ENCODE results near the gene RNF138. TPM values are rescaled to one million over a fixed set of nuclear protein-coding genes. Genes with fewer than 3 reads are reported as not detected.
"Not testable (repeated sequence)": the region's sequence is repeated elsewhere in the genome, so short reads cannot be mapped to it uniquely, and the experiment has no call there.

The RNF138 gene
- total RNA-seq, 1 experiment from 2014 or later: 21.5 TPM

DNA sequence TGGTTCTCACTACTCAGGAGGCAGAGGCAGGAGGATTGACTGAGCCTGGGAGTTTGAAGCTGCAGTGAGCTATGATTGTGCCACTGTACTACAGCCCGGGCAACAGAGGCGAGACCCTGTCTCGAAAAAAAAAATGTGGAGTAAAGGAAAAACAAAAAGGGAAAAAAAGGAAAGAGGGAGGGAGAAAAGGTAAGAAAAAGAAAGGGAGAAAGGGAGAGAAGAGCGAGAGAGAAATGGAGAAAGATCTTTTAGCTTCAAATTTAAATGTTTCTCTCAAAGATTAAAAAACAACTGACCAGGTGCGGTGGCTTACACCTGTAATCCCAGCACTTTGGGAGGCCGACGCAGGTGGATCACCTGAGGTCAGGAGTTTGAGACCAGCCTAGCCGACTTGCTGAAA, 7.9 kb upstream of the RNF138 start:
- H3K36me3 ChIP-seq (ENCODE audit: low read depth): no peaks in the 10 kb centered on the region
- DNase-seq: no peak
- TF ChIP-seq, protein P1, sequence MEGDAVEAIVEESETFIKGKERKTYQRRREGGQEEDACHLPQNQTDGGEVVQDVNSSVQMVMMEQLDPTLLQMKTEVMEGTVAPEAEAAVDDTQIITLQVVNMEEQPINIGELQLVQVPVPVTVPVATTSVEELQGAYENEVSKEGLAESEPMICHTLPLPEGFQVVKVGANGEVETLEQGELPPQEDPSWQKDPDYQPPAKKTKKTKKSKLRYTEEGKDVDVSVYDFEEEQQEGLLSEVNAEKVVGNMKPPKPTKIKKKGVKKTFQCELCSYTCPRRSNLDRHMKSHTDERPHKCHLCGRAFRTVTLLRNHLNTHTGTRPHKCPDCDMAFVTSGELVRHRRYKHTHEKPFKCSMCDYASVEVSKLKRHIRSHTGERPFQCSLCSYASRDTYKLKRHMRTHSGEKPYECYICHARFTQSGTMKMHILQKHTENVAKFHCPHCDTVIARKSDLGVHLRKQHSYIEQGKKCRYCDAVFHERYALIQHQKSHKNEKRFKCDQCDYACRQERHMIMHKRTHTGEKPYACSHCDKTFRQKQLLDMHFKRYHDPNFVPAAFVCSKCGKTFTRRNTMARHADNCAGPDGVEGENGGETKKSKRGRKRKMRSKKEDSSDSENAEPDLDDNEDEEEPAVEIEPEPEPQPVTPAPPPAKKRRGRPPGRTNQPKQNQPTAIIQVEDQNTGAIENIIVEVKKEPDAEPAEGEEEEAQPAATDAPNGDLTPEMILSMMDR (conservative IDR thresholded peaks at IDR 0.05): no peak
- no peak for TF ChIP-seq EZH2 (IDR thresholded peaks at IDR 0.05; ENCODE audit: low read depth)
- ChIA-PET CTCF (no interaction called here), POLR2A (ENCODE audit: unreplicated experiment) (no interaction called here)
- H3K27ac ChIP-seq: no peak overlapping the region
- H3K9me3 ChIP-seq (ENCODE audit: insufficient read depth, low read depth): no peaks in the 10 kb centered on the region
- no TSS peak for BruUV-seq (replicated peaks)
- H4K20me1 ChIP-seq (ENCODE audit: insufficient read depth): no peaks in the 10 kb centered on the region
- intact Hi-C loops (cut with micrococcal nuclease; ENCODE audit: unreplicated experiment): no loop called here
- no peaks in the 10 kb centered on the region for H3K9me2 ChIP-seq (ENCODE audit: insufficient read depth)
- no peaks in the 10 kb centered on the region for H3K27me3 ChIP-seq (ENCODE audit: insufficient read depth, low read depth)
- H3K79me2 ChIP-seq (ENCODE audit: low read depth): no peaks in the 10 kb centered on the region
- 0 out of 2 replicates have a peak, but pooled peaks cover 7% of the 10 kb centered on the region for H3F3A ChIP-seq (ENCODE audit: insufficient read depth, low read depth)
- no peak overlapping the region for H3K4me2 ChIP-seq
- peaks cover 5% of the 10 kb centered on the region; the same call in 1 of the 2 replicates for H3K4me1 ChIP-seq (replicated peaks; ENCODE audit: insufficient read depth)
- H2AFZ ChIP-seq: no peak overlapping the region
- H3K4me3 ChIP-seq: no peak overlapping the region

DNA sequence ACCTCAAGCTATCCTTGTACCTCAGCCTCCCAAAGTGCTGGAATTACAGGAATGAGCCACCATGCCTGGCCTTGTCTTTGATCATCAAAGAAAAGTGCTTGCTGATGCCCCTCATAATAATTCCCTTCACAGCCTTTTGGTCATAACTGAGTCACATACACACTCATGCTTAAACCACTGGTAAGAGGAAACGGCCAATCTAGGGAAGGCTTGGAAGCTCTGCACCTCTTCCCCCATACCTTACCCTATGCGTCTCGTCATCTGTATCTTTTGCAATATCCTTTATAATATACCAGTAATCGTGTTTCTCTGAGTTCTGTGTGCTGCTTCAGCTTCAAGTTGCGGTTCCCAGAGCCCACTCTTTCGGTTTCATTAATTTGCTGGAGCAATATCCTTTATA, 4.8 kb upstream of the RNF138 start:
- Histone ChIP-seq H3K4me1 (replicated peaks; ENCODE audit: insufficient read depth) (peaks cover 5% of the 10 kb centered on the region; the same call in 1 of the 2 replicates), H3K27ac (no peak overlapping the region), H3K9me3 (ENCODE audit: insufficient read depth, low read depth) (no peaks in the 10 kb centered on the region), H3K79me2 (ENCODE audit: low read depth) (no peaks in the 10 kb centered on the region), H4K20me1 (ENCODE audit: insufficient read depth) (no peaks in the 10 kb centered on the region), H3K4me3 (no peak overlapping the region), H2AFZ (no peak overlapping the region), H3K4me2 (no peak overlapping the region), H3F3A (ENCODE audit: insufficient read depth, low read depth) (peaks cover 12% of the 10 kb centered on the region; the same call in 1 of the 2 replicates), H3K36me3 (ENCODE audit: low read depth) (no peaks in the 10 kb centered on the region), H3K9me2 (ENCODE audit: insufficient read depth) (no peaks in the 10 kb centered on the region), H3K27me3 (ENCODE audit: insufficient read depth, low read depth) (no peaks in the 10 kb centered on the region)
- intact Hi-C loops (cut with micrococcal nuclease; ENCODE audit: unreplicated experiment): no loop called here
- ChIA-PET POLR2A (ENCODE audit: unreplicated experiment) (no interaction called here), CTCF (no interaction called here)
- BruUV-seq (replicated peaks): no TSS peak
- TF ChIP-seq, protein P1 (conservative IDR thresholded peaks at IDR 0.05): no peak
- no peak for TF ChIP-seq EZH2 (IDR thresholded peaks at IDR 0.05; ENCODE audit: low read depth)
- DNase-seq: no peak

DNA sequence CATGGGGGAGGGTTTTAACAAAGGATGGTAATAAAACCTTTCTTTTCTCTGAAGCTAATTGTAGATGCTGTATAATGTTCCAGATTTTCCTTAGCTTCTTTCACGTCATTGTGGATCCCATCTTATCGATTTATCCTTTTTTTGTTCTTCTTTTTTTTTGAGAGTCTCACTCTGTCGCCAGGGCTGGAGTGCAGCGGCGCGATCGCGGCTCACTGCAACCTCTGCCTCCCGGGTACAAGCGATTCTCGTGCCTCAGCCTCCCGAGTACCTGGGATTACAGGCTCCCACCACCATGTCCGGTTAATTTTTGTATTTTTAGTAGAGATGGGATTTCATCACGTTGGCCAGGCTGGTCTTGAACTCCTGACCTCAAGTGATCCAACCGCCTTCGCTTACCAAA, 843 bp upstream of the RNF138 start:
- DNase-seq: not testable (repeated sequence)
- POLR2A ChIA-PET (ENCODE audit: unreplicated experiment): interaction anchor here (0.6 kb wide), 1 partner anchor 41 kb away, joined by 6 read pairs; no protein-coding TSS in a partner anchor

DNA sequence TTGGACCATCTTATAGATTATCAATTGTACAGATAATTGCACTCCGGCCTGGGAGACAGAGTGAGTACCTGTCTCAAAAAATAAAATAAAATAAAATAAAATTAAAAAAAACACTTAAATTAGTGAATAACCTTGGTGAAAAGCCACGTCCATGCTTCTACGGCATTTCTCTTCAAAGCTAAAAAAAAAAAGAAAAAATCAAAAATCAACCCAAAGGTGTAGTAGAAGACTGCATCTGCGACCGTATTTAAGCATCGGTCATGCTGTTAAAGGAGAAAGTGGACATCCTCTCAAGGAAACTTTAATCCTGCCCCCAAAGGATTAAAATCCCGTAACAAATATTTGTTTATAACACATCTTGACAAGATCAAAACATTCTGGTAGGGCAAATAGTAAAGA, 350 bp upstream of the RNF138 start:
- Histone ChIP-seq H3K4me3 (peak overlapping the region; percentile 80), H2AFZ (peak overlapping the region; percentile 95), H3K27ac (peak overlapping the region; percentile 94), H3K79me2 (ENCODE audit: low read depth) (peaks cover 37% of the 10 kb centered on the region), H4K20me1 (ENCODE audit: insufficient read depth) (peaks cover 4% of the 10 kb centered on the region; the same call in 1 of the 2 replicates), H3K4me2 (peak overlapping the region; percentile 90), H3F3A (ENCODE audit: insufficient read depth, low read depth) (peaks cover 5% of the 10 kb centered on the region; the same call in 1 of the 2 replicates), H3K36me3 (ENCODE audit: low read depth) (no peaks in the 10 kb centered on the region), H3K27me3 (ENCODE audit: insufficient read depth, low read depth) (no peaks in the 10 kb centered on the region), H3K4me1 (replicated peaks; ENCODE audit: insufficient read depth) (no peaks in the 10 kb centered on the region), H3K9me2 (ENCODE audit: insufficient read depth) (no peaks in the 10 kb centered on the region), H3K9me3 (ENCODE audit: insufficient read depth, low read depth) (no peaks in the 10 kb centered on the region)
- no peak for DNase-seq
- CTCF ChIA-PET: no interaction called here
- intact Hi-C loops (cut with micrococcal nuclease; ENCODE audit: unreplicated experiment): loop anchor here (5.0 kb wide), 1 partner anchor 149 kb away; the partner anchor contains the start of gene TRAPPC8
- no TSS peak for BruUV-seq (replicated peaks)
- POLR2A ChIA-PET (ENCODE audit: unreplicated experiment): interaction anchor here (0.6 kb wide), 1 partner anchor 41 kb away, joined by 6 read pairs; no protein-coding TSS in a partner anchor
- no peak for TF ChIP-seq EZH2 (IDR thresholded peaks at IDR 0.05; ENCODE audit: low read depth)
- TF ChIP-seq, protein P1 (conservative IDR thresholded peaks at IDR 0.05): no peak

More for the DNA sequence above, 843 bp upstream of the RNF138 start:
- H3K9me3 ChIP-seq (ENCODE audit: insufficient read depth, low read depth); H3K27me3 ChIP-seq (ENCODE audit: insufficient read depth, low read depth); H3K27ac ChIP-seq; CTCF ChIA-PET; H3K4me1 ChIP-seq (replicated peaks; ENCODE audit: insufficient read depth); H2AFZ ChIP-seq; H3K9me2 ChIP-seq (ENCODE audit: insufficient read depth); H3F3A ChIP-seq (ENCODE audit: insufficient read depth, low read depth); H4K20me1 ChIP-seq (ENCODE audit: insufficient read depth); H3K36me3 ChIP-seq (ENCODE audit: low read depth); H3K4me3 ChIP-seq: not testable (repeated sequence)
- peak overlapping the region; percentile 90 for H3K4me2 ChIP-seq
- TSS peak; percentile 70 for BruUV-seq (replicated peaks)
- H3K79me2 ChIP-seq (ENCODE audit: low read depth): peaks cover 32% of the 10 kb centered on the region
- intact Hi-C loops (cut with micrococcal nuclease; ENCODE audit: unreplicated experiment): loop anchor here (5.0 kb wide), 1 partner anchor 149 kb away; the partner anchor contains the start of gene TRAPPC8

Data from PC-9 (cell line).